ENCODE measurements around the gene BCL2A1. TPM values are rescaled to one million over a fixed set of nuclear protein-coding genes. Genes with fewer than 3 reads are reported as not detected.
"Not testable (repeated sequence)": the region's sequence is repeated elsewhere in the genome, so short reads cannot be mapped to it uniquely, and the experiment has no call there.

Gene BCL2A1
- total RNA-seq, 1 donor from 2014 or later: not detected

DNA sequence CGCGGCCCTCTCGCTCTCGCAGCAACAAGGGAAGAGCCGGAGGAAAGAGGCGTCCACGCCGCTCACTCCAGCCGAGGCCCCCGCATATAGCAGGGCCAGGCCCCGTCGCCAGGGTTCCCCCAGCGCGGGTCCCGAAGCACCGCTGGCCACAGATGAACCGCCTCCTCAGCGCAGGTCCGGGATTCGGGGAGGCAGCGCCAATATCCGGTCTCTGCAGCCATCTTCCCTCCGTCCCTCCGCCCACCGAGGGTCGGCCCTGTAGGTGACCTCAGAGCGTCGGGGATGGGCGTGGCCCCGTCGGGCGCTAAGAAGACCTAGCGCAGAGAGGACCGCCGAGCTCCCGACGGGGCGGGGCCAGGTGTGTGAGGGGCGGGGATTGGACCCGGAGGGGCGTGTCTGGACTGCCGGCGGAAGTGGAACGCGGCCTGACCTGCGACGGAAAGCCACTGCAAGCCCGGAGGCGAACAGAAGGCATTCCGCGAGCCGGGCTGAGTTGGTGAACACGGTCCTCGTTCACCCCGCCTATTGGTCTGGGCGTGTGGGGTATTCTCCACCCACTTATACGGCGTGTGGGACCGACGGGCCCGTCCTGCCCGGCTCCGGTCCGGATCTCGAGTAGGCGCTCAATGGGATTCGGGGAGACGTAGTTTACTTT lies 47.4 kb downstream of the BCL2A1 start:
- DNase-seq (ENCODE audit: low read depth): peak; percentile 90

DNA sequence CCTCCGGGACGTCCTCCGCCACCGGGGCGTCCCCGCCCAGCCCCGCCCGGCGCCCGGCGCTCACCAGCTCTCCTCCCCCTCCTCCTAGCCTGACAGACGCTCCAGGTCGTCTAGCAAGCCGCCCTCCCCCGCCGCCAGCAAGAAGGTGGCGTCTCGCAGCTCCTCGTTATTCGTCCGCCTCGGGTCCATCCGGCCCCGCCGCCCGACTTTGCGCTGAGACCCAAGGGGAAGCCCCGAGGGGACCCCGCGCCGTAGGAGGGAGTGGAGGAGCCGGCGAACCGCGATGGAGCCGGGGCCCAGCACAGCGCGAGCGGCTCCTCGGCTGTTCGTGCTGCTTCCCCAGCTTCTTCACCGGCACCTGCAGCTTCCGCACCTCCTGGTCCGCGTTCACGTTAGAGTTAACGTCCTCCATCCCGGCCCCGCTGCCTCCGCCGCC lies 47.9 kb downstream of the BCL2A1 start:
- peak; percentile 10 for DNase-seq (ENCODE audit: low read depth)

DNA sequence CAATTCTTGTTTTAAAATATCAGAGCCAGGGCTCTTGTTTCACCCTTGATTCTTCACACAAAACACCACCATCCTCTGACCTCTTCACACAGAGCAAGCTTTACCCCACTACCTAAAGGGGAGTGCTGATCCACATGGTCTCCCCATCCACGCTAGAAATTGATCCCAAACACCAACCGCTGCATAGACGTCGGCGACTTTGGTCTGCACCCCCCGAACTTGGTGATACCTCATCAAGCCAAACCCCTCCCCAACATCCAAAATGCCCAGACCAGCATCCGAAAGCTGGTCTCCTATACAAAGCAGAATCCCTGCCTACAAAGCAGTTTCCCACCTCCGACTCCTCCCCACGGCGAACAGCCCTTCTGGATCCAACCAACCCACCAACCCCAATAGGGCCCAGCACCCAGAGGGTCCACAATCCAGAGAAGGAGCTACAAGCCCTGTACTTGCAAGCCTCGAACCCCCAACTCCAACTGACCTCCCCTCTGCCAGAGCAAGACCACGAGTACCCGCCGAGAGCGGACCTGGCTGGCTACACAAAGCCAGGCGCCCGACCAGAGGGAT lies 48.4 kb downstream of the BCL2A1 start:
- no peak for DNase-seq (ENCODE audit: low read depth)

DNA sequence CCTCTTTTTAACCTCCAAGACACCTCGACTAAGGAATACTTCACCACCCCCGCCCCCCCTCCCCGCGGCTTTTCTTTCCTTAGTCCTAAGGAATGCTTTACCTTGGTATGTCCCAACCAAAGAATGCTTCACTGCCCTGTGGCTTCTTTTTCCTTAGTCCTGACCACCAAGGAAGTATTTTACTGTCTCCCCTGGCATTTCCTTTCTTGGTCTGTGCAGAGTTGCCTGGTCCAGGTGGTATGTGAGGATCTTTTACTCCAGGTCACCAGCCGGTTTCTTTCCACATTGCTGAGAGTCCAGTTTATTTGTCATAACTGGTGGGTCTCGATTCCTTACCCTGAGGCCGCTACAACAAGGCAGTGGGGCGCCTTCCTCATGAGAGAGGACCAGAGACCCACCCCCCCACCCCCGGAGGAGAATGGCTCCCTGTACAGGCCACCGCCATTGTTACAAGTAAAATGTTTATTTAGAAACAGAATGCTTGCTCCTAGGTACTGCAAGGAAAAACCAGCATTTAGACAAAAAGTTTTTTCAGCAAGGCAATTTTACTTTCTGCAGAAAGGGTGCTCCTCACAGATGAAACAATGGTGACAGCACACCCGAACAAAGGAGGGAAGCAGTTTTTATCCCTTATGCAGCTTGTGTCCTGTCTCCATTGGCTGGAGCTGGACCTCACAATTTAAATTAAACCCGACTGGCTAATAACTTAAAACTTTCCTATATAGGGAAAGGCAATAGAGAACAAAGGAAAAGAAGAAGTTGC lies 51.1 kb downstream of the BCL2A1 start:
- DNase-seq (ENCODE audit: low read depth): no peak

DNA sequence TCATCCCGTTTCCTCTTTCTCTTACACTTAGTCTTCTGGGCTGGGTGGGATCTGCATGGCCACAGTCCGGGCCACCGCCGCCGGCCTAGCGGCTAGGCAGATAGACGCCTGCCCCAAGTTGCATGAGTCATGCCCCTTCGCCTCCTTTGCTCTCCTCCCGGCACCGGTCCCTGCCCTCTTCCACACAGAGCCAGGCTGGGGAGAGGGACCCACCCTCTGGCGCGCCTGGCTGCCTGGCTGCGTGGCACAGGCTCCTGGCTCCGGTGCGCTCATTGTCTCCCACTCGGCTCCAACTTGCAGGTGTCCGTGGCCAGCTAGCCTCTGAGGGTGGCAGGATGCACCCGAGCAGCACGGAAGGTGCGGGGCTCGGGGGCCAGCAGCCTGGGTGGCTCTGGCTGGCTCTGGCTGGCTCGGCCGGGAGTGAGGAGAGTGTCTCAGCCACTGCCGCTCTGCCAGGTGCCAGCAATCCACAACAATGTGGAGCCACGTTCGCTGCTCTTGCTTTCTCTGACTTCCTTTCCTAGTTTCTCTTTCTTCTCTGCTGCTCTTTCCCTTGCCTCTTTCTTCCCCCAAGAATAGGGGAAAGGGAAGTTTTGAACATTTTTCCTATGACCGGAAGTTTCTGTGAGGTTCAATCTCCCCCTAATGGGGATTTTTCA lies 51.8 kb downstream of the BCL2A1 start:
- DNase-seq (ENCODE audit: low read depth): no peak

DNA sequence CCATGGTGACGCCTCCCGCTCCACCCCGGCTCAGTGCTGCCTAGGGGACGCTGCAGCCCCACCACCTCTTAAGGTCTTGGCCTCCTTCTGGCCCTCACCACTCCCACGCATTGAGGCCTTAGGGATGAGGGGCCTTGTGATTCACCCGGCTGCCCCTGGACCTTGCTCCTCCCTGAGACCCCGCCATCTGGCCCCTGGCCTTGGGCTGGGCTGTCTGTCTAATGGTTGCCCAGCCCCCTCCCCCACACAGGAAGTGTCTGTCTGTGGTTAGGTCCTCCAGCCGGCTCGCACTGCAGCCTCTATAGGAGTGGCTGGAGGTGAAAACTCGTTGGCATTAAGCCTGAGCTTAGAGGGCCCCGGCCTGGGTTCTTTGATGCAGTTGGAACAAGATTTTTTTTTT lies 52.7 kb downstream of the BCL2A1 start:
- DNase-seq (ENCODE audit: low read depth): no peak

DNA sequence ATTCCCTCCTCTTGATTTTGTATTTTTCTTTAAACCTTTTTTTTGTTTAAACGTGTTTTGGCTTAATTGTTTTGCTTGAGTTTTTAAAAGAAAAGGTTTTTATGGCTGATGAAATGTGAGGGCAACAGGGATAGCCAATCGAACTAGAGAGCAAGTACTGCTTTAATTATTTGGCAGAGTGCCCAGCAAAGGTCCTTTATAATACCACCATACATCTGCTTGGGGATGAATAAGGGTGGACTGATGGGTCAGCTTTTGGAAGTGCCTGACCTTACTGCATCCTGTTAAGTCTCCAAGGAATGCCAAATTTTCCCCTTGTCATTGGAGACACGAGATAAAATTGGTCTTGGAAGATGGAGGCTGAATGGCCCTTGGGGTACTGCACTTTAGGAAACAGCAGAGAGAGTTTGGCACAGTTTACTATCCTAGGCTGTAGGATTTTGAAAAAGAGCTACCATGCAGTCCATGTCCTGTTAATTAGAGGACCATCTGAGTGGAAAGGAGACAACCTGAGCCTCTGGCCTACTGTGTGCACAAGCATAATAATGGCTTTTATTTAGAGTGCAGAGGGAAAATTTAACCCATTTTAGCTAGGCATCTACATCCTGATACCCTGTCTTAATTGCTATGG lies 54.4 kb downstream of the BCL2A1 start:
- DNase-seq (ENCODE audit: low read depth): no peak

DNA sequence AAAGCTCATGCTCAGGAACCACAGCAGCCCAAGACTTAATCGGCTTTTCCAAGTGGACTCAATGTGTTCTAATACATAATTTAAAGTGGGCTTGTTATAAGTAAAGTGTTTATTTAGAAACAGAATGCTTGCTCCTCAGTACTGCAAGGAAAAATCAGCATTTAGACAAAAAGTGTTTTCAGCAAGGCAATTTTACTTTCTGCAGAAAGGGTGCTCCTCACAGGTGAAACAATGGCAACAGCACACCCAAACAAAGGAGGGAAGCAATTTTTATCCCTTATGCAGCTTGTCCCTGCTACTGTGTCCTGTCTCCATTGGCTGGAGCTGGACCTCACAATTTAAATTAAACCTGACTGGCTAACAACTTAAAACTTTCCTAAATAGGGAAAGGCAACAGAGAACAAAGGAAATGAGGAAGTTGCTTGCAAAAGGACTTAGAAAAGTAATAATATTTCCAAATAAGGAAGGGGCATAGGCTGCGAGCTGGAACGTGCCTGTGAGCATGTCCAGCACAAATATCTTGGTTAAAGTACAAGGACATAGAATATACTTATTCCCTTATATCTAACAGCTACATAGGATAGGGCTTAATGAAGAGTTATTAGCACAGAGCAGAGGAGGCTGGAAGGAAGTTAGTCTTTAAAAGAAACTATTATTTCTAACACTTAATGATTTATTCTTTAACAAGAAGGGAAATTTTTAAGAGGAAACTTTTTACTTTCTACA lies 55.1 kb downstream of the BCL2A1 start:
- not testable (repeated sequence) for DNase-seq (ENCODE audit: low read depth)

DNA sequence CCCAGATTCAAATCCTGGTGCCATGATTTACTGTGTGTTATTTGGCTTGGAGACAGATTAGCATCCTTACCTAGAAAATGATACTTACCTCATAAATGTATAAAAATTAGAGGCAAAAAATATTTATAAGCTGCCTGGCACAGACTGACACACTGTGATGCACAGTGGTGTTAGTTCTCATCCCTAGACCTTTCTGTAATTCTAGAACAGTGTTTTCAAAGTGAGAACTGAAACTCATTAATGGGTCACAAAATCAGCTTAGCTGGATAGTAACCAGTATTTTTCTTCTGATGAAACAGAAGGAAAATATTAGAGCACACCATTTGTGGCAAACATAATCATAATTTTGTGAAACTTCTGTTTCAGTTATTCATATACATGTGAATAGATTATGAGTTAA lies 56.3 kb downstream of the BCL2A1 start:
- no peak for DNase-seq (ENCODE audit: low read depth)

Other genes with a start within 250 kb of the BCL2A1 start
- gene MTHFS, start 74.2 kb downstream of the BCL2A1 start, total RNA-seq: 26.7 and 34.7 TPM in 2 replicates
- gene ZFAND6, start 88.5 kb upstream of the BCL2A1 start, total RNA-seq: 203 and 290 TPM in 2 replicates
- gene FAH, start 181.8 kb upstream of the BCL2A1 start, total RNA-seq: 21.4 and 44.9 TPM in 2 replicates